22Rv1 (cell line): ENCODE data around the gene LSM14A.
"Not testable (repeated sequence)": the region's sequence is repeated elsewhere in the genome, so short reads cannot be mapped to it uniquely, and the experiment has no call there.

Experiments
- H3K27ac ChIP-seq: fragments of 450-650 bp; 2 replicates; pipeline ENCODE4 v1.5.1; 2017
- ZFX ChIP-seq: fragments of 450-650 bp; IDR thresholded peaks from 2 replicates; pipeline ENCODE4 v1.6.1; 2017; ENCODE audit warnings: antibody characterized with exemption, borderline replicate concordance
- TF ChIP-seq, protein P1 (sequence below): fragments of 450-650 bp; IDR thresholded peaks from 2 replicates; pipeline ENCODE4 v1.5.1; 2017; ENCODE audit warnings: mild to moderate bottlenecking

The LSM14A gene

DNA sequence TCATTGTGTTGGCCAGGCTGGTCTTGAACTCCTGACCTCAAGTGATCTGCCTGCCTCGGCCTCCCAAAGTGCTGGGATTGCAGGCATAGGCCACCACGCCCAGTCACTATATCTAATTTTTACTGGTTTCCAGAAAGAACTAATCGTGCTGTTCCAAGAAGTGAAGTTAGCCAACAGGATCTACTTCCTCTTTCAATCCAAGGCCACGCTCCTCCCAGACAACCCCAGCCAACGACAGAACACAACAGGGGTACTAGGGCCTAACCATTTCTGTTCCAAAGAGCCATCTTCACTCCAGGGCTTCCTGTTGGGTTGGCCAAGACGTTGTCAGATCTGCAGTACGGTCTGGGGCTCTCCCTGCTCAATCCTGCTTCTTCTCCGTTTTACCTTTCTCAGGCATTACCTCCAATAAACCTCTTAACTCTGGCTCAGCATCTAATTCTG, 7.0 kb upstream of the LSM14A start:
- TF ChIP-seq ZFX = no peak
- H3K27ac ChIP-seq = no peak overlapping the region

GRCh38 chr19:34169475-34170199, 2.7 kb upstream of the LSM14A start:
- not testable (repeated sequence) for H3K27ac ChIP-seq

DNA sequence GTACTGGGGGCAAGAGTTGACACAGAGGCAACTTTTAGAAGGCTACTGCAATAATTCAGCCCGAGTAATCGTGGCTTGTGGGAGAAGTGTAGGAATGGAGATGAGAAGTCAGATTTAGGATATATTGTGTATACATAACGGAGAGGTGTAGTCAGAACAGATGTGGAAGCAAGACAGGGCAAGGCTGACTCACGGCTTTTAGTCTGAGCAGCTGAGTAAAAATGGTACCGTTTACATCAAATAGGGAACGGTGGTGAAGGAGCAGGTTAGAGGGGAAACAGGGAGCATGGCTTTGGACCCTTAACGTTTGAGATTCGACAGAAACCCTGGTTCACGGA, 796 bp upstream of the LSM14A start:
- no peak for TF ChIP-seq ZFX
- TF ChIP-seq, protein P1, sequence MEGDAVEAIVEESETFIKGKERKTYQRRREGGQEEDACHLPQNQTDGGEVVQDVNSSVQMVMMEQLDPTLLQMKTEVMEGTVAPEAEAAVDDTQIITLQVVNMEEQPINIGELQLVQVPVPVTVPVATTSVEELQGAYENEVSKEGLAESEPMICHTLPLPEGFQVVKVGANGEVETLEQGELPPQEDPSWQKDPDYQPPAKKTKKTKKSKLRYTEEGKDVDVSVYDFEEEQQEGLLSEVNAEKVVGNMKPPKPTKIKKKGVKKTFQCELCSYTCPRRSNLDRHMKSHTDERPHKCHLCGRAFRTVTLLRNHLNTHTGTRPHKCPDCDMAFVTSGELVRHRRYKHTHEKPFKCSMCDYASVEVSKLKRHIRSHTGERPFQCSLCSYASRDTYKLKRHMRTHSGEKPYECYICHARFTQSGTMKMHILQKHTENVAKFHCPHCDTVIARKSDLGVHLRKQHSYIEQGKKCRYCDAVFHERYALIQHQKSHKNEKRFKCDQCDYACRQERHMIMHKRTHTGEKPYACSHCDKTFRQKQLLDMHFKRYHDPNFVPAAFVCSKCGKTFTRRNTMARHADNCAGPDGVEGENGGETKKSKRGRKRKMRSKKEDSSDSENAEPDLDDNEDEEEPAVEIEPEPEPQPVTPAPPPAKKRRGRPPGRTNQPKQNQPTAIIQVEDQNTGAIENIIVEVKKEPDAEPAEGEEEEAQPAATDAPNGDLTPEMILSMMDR = no peak
- H3K27ac ChIP-seq = peak overlapping the region; percentile 96

DNA sequence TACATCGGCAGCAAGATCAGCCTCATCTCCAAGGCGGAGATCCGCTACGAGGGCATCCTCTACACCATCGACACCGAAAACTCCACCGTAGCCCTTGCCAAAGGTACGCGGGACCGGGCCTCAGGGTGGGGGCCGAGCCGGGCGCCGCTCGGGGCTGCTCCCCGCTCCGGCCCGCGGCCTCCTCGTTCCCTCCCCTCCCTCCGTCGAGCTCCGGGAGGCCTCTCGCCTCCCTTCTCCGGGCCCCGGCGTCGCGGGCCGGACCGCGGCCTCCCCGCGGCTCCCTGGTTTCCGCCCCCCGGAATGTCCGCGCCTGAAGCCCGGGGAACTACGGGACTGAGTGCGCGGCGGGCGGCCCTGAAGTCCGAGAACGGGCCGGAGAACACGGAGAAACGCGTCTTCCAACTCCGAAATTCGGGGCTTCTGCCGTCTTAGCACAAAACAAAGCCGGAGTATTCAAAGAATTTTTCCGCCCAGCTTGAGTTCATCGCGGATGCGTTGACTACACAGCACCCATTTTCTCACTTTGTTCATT, 423 bp downstream of the LSM14A start:
- TF ChIP-seq ZFX = no peak
- TF ChIP-seq, protein P1 = no peak
- H3K27ac ChIP-seq = peak overlapping the region; percentile 96

DNA sequence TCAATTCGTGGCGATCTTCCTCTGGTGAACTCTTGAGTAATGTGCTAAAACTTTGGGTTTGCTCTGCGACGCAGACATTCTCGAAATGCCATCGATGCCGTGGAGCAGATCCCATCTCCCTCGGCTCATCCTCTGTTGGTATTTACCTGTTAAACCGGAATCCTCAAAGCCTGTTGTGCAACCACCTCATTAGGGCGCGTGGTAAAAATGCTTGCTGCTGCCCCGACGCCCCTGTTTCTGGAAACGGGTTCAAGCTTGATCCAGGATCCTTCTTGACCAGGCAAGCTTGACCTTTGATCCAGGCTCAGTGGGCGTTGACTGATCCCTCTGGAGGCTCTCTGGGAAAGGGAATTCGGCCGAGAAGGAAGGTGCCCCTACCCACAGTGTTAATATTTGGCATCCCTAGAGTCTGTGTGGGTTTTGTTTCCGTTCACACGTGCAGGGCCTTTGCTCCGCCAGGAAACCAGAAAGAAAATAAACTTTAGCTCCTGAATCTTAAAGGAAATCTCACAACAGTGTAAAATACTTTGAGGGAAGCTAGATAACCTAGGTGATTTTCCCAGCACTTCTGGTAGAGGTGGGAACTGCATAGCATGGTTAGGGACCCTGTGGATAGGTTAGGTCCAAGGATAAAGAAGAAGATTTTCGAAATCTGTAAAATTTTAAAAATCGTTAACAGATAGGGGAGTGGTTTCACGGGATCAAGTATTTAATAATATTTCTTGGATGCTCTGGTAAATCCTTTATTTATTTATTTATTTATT, 1.1 kb downstream of the LSM14A start:
- peak overlapping the region; percentile 96 for H3K27ac ChIP-seq
- no peak for TF ChIP-seq ZFX
- TF ChIP-seq, protein P1 = 0 out of 2 replicates have a peak, but pooled peaks have one; percentile 10

DNA sequence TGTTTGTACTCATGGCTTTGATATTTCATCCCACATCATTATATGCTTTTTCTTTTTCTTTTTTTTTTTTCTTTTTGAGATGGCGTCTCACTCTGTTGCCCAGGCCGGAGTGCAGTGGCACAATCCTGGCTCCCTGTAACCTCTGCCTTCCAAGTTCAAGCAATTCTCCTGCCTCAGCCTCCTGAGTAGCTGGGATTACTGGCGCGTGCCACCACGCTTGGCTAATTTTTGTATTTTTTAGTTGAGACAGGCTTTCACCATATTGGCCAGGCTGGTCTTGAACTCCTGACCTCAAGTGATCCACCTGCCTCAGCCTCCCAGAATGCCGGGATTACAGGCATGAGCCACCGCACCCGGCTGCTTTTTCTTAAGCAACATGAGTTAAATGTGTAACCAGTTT, 2.9 kb downstream of the LSM14A start:
- not testable (repeated sequence) for H3K27ac ChIP-seq

- no peak overlapping the region for H3K27ac ChIP-seq
- no peak for TF ChIP-seq ZFX
- TF ChIP-seq, protein P1 = no peak
These were observed 4.3 kb downstream of the LSM14A start for GRCh38 chr19:34176581-34176980.

DNA sequence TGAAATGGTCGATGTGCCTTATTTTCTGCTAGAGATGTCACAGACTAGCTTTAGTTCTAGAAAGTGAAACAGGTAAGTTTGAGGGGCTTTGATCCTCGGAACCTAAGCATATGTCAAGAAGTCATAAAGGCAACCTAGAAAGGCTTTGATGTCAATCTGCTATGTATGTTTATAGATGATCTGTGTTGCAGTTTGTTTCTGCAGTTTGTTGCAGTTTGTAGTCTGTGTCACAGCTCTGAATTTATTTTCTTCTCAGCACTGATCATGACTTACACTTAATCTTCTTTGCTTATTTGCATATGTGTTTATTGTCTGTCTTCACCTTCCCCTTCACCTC, 5.9 kb downstream of the LSM14A start:
- TF ChIP-seq ZFX = no peak
- TF ChIP-seq, protein P1 = no peak
- H3K27ac ChIP-seq = no peak overlapping the region

DNA sequence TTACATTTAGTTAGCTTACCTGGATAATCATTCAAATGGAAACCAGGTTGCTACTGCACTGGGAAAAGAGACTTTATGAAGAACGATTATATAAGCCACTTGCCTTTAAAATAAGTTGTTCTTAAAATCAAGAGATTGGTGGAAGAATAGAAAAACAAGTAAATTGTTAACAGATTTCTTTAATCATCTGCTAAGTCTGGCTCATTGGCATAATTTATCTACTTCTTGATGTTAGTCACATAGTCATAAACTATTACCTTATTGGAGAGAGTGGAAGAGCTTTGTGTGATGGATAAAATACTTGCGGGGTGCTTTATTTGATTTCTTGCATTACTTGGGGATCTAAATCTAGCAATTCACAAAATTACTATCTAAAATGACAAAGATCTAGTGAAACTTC, 6.8 kb downstream of the LSM14A start:
- no peak overlapping the region for H3K27ac ChIP-seq
- TF ChIP-seq, protein P1 = no peak
- TF ChIP-seq ZFX = no peak
